Measurements from ENCODE around the gene NAGPA. TPM values are rescaled to one million over a fixed set of nuclear protein-coding genes. Genes with fewer than 3 reads are reported as not detected.

NAGPA gene
- total and polyA plus RNA-seq, 2 experiments from 2014 or later, result 10.8 to 24.6 TPM

DNA sequence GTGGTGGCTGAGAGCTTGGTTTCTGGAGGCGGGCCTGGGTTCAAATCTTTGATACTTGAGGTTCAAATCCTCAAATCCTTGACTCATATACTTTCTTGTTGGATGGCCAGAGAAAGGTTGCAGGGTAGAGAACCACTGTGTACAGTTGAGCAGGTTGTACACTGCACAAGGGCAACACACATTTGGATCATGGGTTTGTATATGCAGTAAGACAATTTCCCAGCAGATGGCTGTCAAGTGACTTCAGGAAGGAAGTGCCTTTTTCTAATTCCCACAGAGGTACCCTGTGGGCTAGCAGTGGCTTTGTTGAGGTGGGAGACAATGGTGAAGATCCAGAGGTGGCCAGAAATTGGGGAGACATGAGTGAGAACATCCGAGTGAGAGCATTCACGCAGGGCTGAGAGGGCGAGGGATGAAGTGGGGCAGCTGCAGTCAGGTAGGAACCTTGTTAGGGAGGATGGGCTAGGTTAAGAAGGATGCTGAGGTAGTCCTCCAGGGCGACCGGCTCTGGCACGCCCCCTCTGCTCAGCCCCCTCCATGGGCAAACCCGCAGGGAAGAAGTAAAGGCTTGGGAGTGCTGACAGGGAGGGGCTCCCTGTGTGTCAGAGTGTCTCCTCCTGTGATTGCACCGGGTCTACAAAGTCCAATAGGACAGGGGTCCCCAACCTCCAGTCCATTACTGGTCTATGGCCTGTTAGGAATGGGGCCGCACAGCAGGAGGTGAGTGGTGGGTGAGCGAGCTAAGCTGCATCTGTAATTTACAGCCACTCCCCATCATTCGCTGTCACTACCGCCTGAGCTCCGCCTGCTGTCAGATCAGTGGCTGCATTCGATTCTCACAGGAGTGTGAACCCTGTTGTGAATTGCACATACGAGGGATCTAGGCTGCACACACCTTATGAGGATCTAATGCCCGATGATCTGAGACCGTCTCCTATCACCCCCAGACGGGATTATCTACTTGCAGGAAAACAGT lies 29.3 kb upstream of the NAGPA start:
- Histone ChIP-seq H3K4me3 (no peak overlapping the region), H3K27ac (no peak overlapping the region), H3K36me3 (no peaks in the 10 kb centered on the region), H3K27me3 (no peaks in the 10 kb centered on the region), H3K9me3 (ENCODE audit: low read depth) (no peaks in the 10 kb centered on the region), H3K4me1 (ENCODE audit: low read depth) (no peaks in the 10 kb centered on the region)
- no peak for DNase-seq (ENCODE audit: low read depth in 1 of 2, low spot score in 1 of 2)
- TF ChIP-seq, protein P1, sequence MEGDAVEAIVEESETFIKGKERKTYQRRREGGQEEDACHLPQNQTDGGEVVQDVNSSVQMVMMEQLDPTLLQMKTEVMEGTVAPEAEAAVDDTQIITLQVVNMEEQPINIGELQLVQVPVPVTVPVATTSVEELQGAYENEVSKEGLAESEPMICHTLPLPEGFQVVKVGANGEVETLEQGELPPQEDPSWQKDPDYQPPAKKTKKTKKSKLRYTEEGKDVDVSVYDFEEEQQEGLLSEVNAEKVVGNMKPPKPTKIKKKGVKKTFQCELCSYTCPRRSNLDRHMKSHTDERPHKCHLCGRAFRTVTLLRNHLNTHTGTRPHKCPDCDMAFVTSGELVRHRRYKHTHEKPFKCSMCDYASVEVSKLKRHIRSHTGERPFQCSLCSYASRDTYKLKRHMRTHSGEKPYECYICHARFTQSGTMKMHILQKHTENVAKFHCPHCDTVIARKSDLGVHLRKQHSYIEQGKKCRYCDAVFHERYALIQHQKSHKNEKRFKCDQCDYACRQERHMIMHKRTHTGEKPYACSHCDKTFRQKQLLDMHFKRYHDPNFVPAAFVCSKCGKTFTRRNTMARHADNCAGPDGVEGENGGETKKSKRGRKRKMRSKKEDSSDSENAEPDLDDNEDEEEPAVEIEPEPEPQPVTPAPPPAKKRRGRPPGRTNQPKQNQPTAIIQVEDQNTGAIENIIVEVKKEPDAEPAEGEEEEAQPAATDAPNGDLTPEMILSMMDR (IDR thresholded peaks at IDR 0.05; ENCODE audit: low read depth, low read length), result no peak

DNA sequence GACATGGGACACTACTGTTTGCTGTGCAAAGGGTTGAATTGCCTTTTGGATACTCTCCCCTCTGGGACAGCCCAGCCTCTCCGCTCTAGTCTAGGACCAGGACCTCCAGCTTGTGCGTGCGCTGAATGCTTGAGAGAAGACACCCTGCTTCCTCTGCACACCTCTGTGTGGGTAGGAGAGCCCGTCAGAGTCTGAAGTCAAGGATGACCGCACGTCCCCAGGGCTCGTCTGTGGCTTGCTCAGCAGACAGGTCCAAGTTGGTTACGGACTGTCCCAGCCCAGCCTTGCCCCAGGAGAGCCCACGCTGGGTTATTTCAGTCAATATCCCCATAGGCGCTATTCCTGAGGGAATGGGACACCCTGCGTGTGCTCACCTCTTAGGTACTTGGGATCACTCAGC lies 28.3 kb upstream of the NAGPA start:
- Histone ChIP-seq H3K27me3 (no peaks in the 10 kb centered on the region), H3K36me3 (no peaks in the 10 kb centered on the region), H3K4me3 (no peak overlapping the region), H3K4me1 (ENCODE audit: low read depth) (no peaks in the 10 kb centered on the region), H3K27ac (no peak overlapping the region), H3K9me3 (ENCODE audit: low read depth) (no peaks in the 10 kb centered on the region)
- DNase-seq (ENCODE audit: low read depth in 1 of 2, low spot score in 1 of 2), result no peak
- TF ChIP-seq, protein P1 (IDR thresholded peaks at IDR 0.05; ENCODE audit: low read depth, low read length), result no peak

DNA sequence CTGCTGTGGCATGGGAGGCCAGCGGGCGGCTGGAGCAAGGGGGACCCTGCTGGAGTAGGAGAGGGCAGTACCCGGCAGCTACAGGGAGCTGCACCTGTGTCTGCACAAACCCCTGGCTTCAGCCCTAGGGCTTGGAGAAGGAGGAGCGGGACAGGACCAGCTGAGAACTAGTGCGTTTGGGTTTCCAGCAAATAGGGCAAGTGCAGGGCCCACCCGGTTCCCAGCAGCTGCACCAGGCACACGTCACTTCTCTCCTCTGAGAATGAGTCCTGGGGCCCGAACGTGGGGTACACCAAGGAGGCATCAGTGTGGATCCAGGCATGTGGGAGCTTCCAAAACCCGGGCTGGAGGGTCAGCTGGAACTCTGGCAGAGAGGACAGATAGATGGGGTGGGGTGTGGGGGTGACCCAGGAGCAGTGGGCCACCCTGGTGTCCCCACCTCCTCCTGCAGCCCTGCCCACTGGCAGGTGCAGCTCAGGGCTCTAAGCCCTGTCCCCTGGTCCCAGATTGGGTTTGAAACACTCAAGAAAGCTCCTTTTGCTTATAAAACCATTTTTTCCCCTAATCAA lies 26.4 kb upstream of the NAGPA start:
- DNase-seq (ENCODE audit: low read depth in 1 of 2, low spot score in 1 of 2), result no peak
- H3K27ac ChIP-seq, result no peak overlapping the region

DNA sequence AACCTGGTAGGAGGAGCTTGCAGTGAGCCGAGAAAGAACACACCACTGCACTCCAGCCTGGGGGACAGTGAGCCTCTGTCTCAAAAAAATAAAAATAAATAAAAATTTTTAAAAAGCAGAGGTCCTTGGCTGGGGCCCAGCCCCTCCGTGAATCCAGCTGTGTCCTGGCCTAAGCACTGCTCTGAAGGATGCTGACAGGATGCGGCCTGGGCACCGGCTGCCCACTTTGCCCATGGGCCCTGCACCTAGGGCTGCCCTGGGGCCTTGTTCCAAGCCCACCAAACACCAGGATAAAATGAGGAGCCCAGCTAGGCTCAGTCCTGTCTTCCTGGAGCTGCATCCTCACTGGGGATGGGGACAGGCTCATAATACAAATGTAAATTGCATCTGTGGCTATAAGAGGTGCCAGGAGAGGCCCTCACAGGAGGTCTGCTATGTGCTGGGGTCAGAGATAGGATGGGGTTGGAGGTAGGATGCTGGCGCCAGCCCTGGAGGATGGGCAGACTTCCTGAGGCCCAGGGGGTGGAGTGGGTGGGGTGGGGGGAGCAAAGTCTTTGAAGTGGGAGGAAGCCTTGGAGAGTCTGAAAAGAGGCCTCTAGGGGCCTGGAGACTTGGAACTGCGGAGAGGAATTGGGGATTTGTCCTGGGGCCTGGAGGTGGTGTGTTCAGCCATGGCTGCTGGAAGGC lies 25.8 kb upstream of the NAGPA start:
- Histone ChIP-seq H3K4me3 (no peak overlapping the region), H3K4me1 (ENCODE audit: low read depth) (no peaks in the 10 kb centered on the region), H3K27me3 (no peaks in the 10 kb centered on the region), H3K36me3 (no peaks in the 10 kb centered on the region), H3K27ac (no peak overlapping the region), H3K9me3 (ENCODE audit: low read depth) (no peaks in the 10 kb centered on the region)
- no peak for DNase-seq (ENCODE audit: low read depth in 1 of 2, low spot score in 1 of 2)
- TF ChIP-seq, protein P1 (IDR thresholded peaks at IDR 0.05; ENCODE audit: low read depth, low read length), result no peak

More for the DNA sequence above, 26.4 kb upstream of the NAGPA start:
- no peaks in the 10 kb centered on the region for H3K9me3 ChIP-seq (ENCODE audit: low read depth)
- TF ChIP-seq, protein P1 (IDR thresholded peaks at IDR 0.05; ENCODE audit: low read depth, low read length), result no peak
- H3K4me1 ChIP-seq (ENCODE audit: low read depth), result no peaks in the 10 kb centered on the region
- no peaks in the 10 kb centered on the region for H3K36me3 ChIP-seq
- H3K4me3 ChIP-seq, result no peak overlapping the region
- H3K27me3 ChIP-seq, result no peaks in the 10 kb centered on the region

DNA sequence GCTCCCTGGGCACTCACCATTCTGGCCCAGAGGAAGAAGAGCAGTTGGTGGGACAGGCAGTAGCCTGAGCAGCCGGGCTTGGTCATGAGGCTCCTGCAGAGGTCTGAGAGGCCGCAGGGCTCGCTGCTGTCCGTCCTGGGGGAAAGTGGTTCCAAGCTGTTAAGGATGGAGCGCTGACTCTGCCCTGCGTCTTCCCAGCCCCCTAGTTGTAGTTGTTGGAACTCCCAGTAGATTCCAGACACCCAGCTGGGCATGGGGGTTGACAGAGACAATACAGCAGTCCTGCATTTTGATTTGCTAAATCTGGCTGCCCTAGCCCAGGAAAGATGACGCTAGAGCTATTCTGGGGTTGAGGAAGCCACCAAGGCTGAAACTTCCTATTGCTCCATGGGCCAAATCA lies 24.7 kb upstream of the NAGPA start:
- Histone ChIP-seq H3K4me3 (no peak overlapping the region), H3K27me3 (no peaks in the 10 kb centered on the region), H3K36me3 (no peaks in the 10 kb centered on the region), H3K27ac (no peak overlapping the region), H3K4me1 (ENCODE audit: low read depth) (no peaks in the 10 kb centered on the region), H3K9me3 (ENCODE audit: low read depth) (no peaks in the 10 kb centered on the region)
- peak; percentile 39 to 54 for DNase-seq (ENCODE audit: low read depth in 1 of 2, low spot score in 1 of 2)
- TF ChIP-seq, protein P1 (IDR thresholded peaks at IDR 0.05; ENCODE audit: low read depth, low read length), result peak; percentile 43

Data from cardiac muscle cell (in vitro differentiated cells and primary cell).